Trophoblast cell (in vitro differentiated cells and primary cell): ENCODE data around the gene GLTP.

ENCODE experiments used
- DNase-seq, 2 donors: peaks; one replicate each; pipeline ENCODE4 v3.0.0-alpha.2; 2016
- H2AFZ ChIP-seq: 2 replicates; pipeline ENCODE4 v1.6.1; 2013; ENCODE audit warnings: low read length, moderate library complexity, mild to moderate bottlenecking; ENCODE audit not compliant: insufficient read depth, poor library complexity
- H2AK5ac ChIP-seq: 2 replicates; pipeline ENCODE4 v1.6.1; 2013; ENCODE audit warnings: mild to moderate bottlenecking, low read length
- H2BK120ac ChIP-seq: 2 replicates; pipeline ENCODE4 v1.6.1; 2013; ENCODE audit warnings: low read length, mild to moderate bottlenecking, moderate library complexity; ENCODE audit not compliant: insufficient read depth, poor library complexity
- H2BK12ac ChIP-seq: 2 replicates; pipeline ENCODE4 v1.6.1; 2013; ENCODE audit warnings: mild to moderate bottlenecking, low read length, moderate library complexity
- H2BK5ac ChIP-seq: 2 replicates; pipeline ENCODE4 v1.6.1; 2013; ENCODE audit warnings: low read length, low read depth, moderate library complexity, mild to moderate bottlenecking; ENCODE audit not compliant: poor library complexity
- H3K14ac ChIP-seq: 2 replicates; pipeline ENCODE4 v1.6.1; 2013; ENCODE audit warnings: mild to moderate bottlenecking, low read length
- H3K18ac ChIP-seq: 2 replicates; pipeline ENCODE4 v1.6.1; 2013; ENCODE audit warnings: mild to moderate bottlenecking, low read length
- H3K23ac ChIP-seq: 2 replicates; pipeline ENCODE4 v1.6.1; 2013; ENCODE audit warnings: low read length
- H3K27ac ChIP-seq: 2 replicates; pipeline ENCODE4 v1.5.1; 2013; ENCODE audit warnings: low read depth, mild to moderate bottlenecking, inconsistent platforms, low read length, moderate library complexity
- H3K27me3 ChIP-seq: 2 replicates; pipeline ENCODE4 v1.6.1; 2013; ENCODE audit warnings: inconsistent platforms, mild to moderate bottlenecking, low read length, moderate library complexity; ENCODE audit not compliant: insufficient read depth
- H3K36me3 ChIP-seq, 2 experiments: 1 replicate in 1 of 2; 2 replicates in 1 of 2; pipeline ENCODE4 v1.6.1; 2013; ENCODE audit warnings: low read length in 2 of 2, mild to moderate bottlenecking in 2 of 2, moderate library complexity in 1 of 2; ENCODE audit not compliant: insufficient read depth in 2 of 2, control insufficient read depth in 1 of 2
- H3K4ac ChIP-seq: 2 replicates; pipeline ENCODE4 v1.6.1; 2013; ENCODE audit warnings: low read depth, mild to moderate bottlenecking, low read length, moderate library complexity
- H3K4me1 ChIP-seq, 2 experiments: 1 replicate in 1 of 2; 2 replicates in 1 of 2; pipeline ENCODE4 v1.6.1; 2013; ENCODE audit warnings: low read length in 2 of 2, mild to moderate bottlenecking in 2 of 2, moderate library complexity in 1 of 2; ENCODE audit not compliant: insufficient read depth in 2 of 2, control insufficient read depth in 1 of 2
- H3K4me2 ChIP-seq: 2 replicates; pipeline ENCODE4 v1.6.1; 2013; ENCODE audit warnings: inconsistent platforms, mild to moderate bottlenecking, low read length, moderate library complexity
- H3K4me3 ChIP-seq: 2 replicates; pipeline ENCODE4 v1.5.1; 2013; ENCODE audit warnings: mild to moderate bottlenecking, low read depth, low read length, inconsistent platforms
- H3K79me1 ChIP-seq: one replicate; pipeline ENCODE4 v1.6.1; 2013; ENCODE audit warnings: low read length
- H3K79me2 ChIP-seq: 2 replicates; pipeline ENCODE4 v1.6.1; 2013; ENCODE audit warnings: low read length, mild to moderate bottlenecking; ENCODE audit not compliant: control insufficient read depth, insufficient read depth, poor library complexity
- H3K9ac ChIP-seq: 2 replicates; pipeline ENCODE4 v1.6.1; 2013; ENCODE audit warnings: mild to moderate bottlenecking, low read length
- H3K9me3 ChIP-seq: 2 replicates; pipeline ENCODE4 v1.6.1; 2013; ENCODE audit warnings: low read depth, mild to moderate bottlenecking, control low read depth, inconsistent platforms, low read length; ENCODE audit not compliant: insufficient read depth
- H4K12ac ChIP-seq: 2 replicates; pipeline ENCODE4 v1.6.1; 2013; ENCODE audit warnings: low read depth, mild to moderate bottlenecking, low read length, moderate library complexity
- H4K8ac ChIP-seq: 2 replicates; pipeline ENCODE4 v1.6.1; 2013; ENCODE audit warnings: low read depth, mild to moderate bottlenecking, low read length, moderate library complexity
- H4K91ac ChIP-seq: one replicate; pipeline ENCODE4 v1.6.1; 2013; ENCODE audit warnings: low read depth, mild to moderate bottlenecking, low read length, moderate library complexity
- WGBS: extraction: QIAGEN DNeasy Blood & Tissue Kit; methylation state at CpG from one replicate; pipeline ENCODE4 v1.1.7; 2013; ENCODE audit warnings: missing lambda C conversion rate; ENCODE audit not compliant: insufficient read length, insufficient coverage; ENCODE audit errors: extremely low coverage; 5-methylcytosine and 5-hydroxymethylcytosine counted together

GLTP gene

GRCh38 chr12:109828754-109829511, 51.4 kb downstream of the GLTP start:
- no peak overlapping the region for H4K8ac ChIP-seq
- H3K36me3 ChIP-seq = no peaks in the 10 kb centered on the region
- H3K9me3 ChIP-seq = no peaks in the 10 kb centered on the region
- H4K91ac ChIP-seq = no peak overlapping the region
- H3K79me2 ChIP-seq = peaks cover 4% of the 10 kb centered on the region
- no peak overlapping the region for H3K4me3 ChIP-seq
- no peak overlapping the region for H3K9ac ChIP-seq
- H3K23ac ChIP-seq = no peak overlapping the region
- H2BK120ac ChIP-seq = no peak overlapping the region
- H2AFZ ChIP-seq = no peak overlapping the region
- H3K4me1 ChIP-seq = peaks cover 4 to 11% of the 10 kb centered on the region in 2 experiments
- WGBS = no CpG with 5 or more reads among the region's 3 CpGs
- no peak overlapping the region for H3K18ac ChIP-seq
- no peak overlapping the region for H4K12ac ChIP-seq
- H3K27me3 ChIP-seq = no peaks in the 10 kb centered on the region
- no peak overlapping the region for H2BK12ac ChIP-seq
- H2AK5ac ChIP-seq = no peak overlapping the region
- no peak overlapping the region for H2BK5ac ChIP-seq
- H3K27ac ChIP-seq = no peak overlapping the region
- H3K79me1 ChIP-seq = peaks cover 5% of the 10 kb centered on the region
- H3K4me2 ChIP-seq = no peak overlapping the region
- no peak overlapping the region for H3K14ac ChIP-seq
- no peak for DNase-seq
- H3K4ac ChIP-seq = no peak overlapping the region

GRCh38 chr12:109827566-109828550, 52.5 kb downstream of the GLTP start:
- Histone ChIP-seq H3K36me3 (no peaks in the 10 kb centered on the region), H3K9me3 (no peaks in the 10 kb centered on the region), H4K8ac (no peak overlapping the region), H3K18ac (no peak overlapping the region), H3K4me1 (peaks cover 4 to 6% of the 10 kb centered on the region in 2 experiments), H3K4ac (no peak overlapping the region), H2BK120ac (no peak overlapping the region), H3K27me3 (no peaks in the 10 kb centered on the region), H2AK5ac (no peak overlapping the region), H2BK12ac (no peak overlapping the region), H3K79me2 (peaks cover under 1% of the 10 kb centered on the region), H3K14ac (no peak overlapping the region), H3K79me1 (peaks cover 2% of the 10 kb centered on the region), H3K9ac (no peak overlapping the region), H3K4me2 (no peak overlapping the region), H2AFZ (no peak overlapping the region), H2BK5ac (no peak overlapping the region), H3K4me3 (no peak overlapping the region), H3K27ac (no peak overlapping the region), H4K12ac (no peak overlapping the region), H4K91ac (no peak overlapping the region), H3K23ac (no peak overlapping the region)
- WGBS = 88% methylated on average over 1 of the region's 19 CpGs
- peak; percentile 42 to 47 for DNase-seq

GRCh38 chr12:109827080-109827479, 53.3 kb downstream of the GLTP start:
- Histone ChIP-seq H3K9me3 (no peaks in the 10 kb centered on the region), H4K91ac (no peak overlapping the region), H3K4me2 (no peak overlapping the region), H2BK5ac (no peak overlapping the region), H3K36me3 (no peaks in the 10 kb centered on the region), H2AFZ (no peak overlapping the region), H3K79me2 (no peaks in the 10 kb centered on the region), H3K27ac (no peak overlapping the region), H3K4ac (no peak overlapping the region), H4K12ac (no peak overlapping the region), H3K4me1 (no peaks in the 10 kb centered on the region), H3K23ac (no peak overlapping the region), H3K9ac (no peak overlapping the region), H2BK12ac (no peak overlapping the region), H2AK5ac (no peak overlapping the region), H4K8ac (no peak overlapping the region), H2BK120ac (no peak overlapping the region), H3K27me3 (no peaks in the 10 kb centered on the region), H3K79me1 (no peaks in the 10 kb centered on the region), H3K4me3 (no peak overlapping the region), H3K18ac (no peak overlapping the region), H3K14ac (no peak overlapping the region)
- no peak for DNase-seq
- WGBS = no CpG with 5 or more reads among the region's 3 CpGs

- Histone ChIP-seq H3K23ac (no peak overlapping the region), H3K4me2 (no peak overlapping the region), H2AFZ (no peak overlapping the region), H3K4me1 (no peaks in the 10 kb centered on the region), H3K9me3 (no peaks in the 10 kb centered on the region), H3K79me1 (no peaks in the 10 kb centered on the region), H3K27ac (no peak overlapping the region), H3K9ac (no peak overlapping the region), H2BK120ac (no peak overlapping the region), H3K4me3 (no peak overlapping the region), H3K18ac (no peak overlapping the region), H3K27me3 (no peaks in the 10 kb centered on the region), H3K36me3 (no peaks in the 10 kb centered on the region), H3K79me2 (no peaks in the 10 kb centered on the region), H3K4ac (no peak overlapping the region), H2BK12ac (no peak overlapping the region), H2AK5ac (no peak overlapping the region), H4K8ac (no peak overlapping the region), H3K14ac (no peak overlapping the region), H4K91ac (no peak overlapping the region), H2BK5ac (no peak overlapping the region), H4K12ac (no peak overlapping the region)
- DNase-seq = no peak
- no CpG with 5 or more reads among the region's 8 CpGs for WGBS
Measured at GRCh38 chr12:109824731-109825130, 55.6 kb downstream of the GLTP start.
